Tibial nerve (tissue), 4 donors: ENCODE data around the gene MARVELD1.

ENCODE experiments used
- CTCF ChIP-seq, 5 experiments: fragments of 200-600 bp in 3 of 5; fragments of 450-650 bp in 2 of 5; sonication (generic) in 3 of 5; IDR thresholded peaks; one replicate each; pipeline ENCODE4 v1.5.1; 2016 to 2019; ENCODE audit warnings: antibody characterized with exemption in 5 of 5, mild to moderate bottlenecking in 3 of 5, moderate library complexity in 2 of 5
- EP300 ChIP-seq, 2 donors: sonication (generic); formaldehyde crosslinking; IDR thresholded peaks; one replicate each; pipeline ENCODE4 v1.6.1; 2017; ENCODE audit warnings: antibody characterized with exemption in 2 of 2, mild to moderate bottlenecking in 1 of 2
- POLR2A ChIP-seq, 2 donors: fragments of 450-650 bp; IDR thresholded peaks; one replicate each; pipeline ENCODE4 v1.6.1; 2017; ENCODE audit warnings: antibody characterized with exemption in 2 of 2, mild to moderate bottlenecking in 2 of 2, moderate library complexity in 2 of 2

- TF ChIP-seq POLR2A (IDR thresholded peaks at IDR 0.05) (no peak), CTCF (IDR thresholded peaks at IDR 0.05) (no peak), EP300 (IDR thresholded peaks at IDR 0.05) (no peak)
These were observed 15.5 kb downstream of the MARVELD1 start for GRCh38 chr10:97729014-97729413.
